GM06990 (cell line): Measurements from ENCODE around the gene VPS18.

Source experiments
- DNase-seq: peaks from one replicate; pipeline ENCODE4 v3.0.0-alpha.2; 2011; ENCODE audit not compliant: insufficient read length; ENCODE audit errors: extremely low read depth
- H3K27me3 ChIP-seq: replicated peaks from 2 replicates; pipeline ENCODE4 v1.6.0; 2011; ENCODE audit warnings: low read length; ENCODE audit not compliant: control insufficient read depth, insufficient read depth
- H3K36me3 ChIP-seq: 2 replicates; pipeline ENCODE4 v1.5.1; 2011; ENCODE audit warnings: low read length; ENCODE audit not compliant: control insufficient read depth, insufficient read depth
- H3K4me3 ChIP-seq: replicated peaks from 2 replicates; pipeline ENCODE4 v1.5.1; 2011; ENCODE audit warnings: low read depth, mild to moderate bottlenecking, control low read depth, low read length
- CTCF ChIP-seq: IDR thresholded peaks from 2 replicates; pipeline ENCODE4 v1.5.1; 2011; ENCODE audit warnings: low read length, control low read depth, mild to moderate bottlenecking, inconsistent platforms; ENCODE audit not compliant: insufficient read depth, poor library complexity, severe bottlenecking

The VPS18 gene

GRCh38 chr15:40937762-40938535 is 43.7 kb downstream of the VPS18 start:
- no peak for DNase-seq
- Histone ChIP-seq H3K27me3 (no peaks in the 10 kb centered on the region), H3K36me3 (no peaks in the 10 kb centered on the region), H3K4me3 (no peak overlapping the region)
- peak; percentile 30 for TF ChIP-seq CTCF

GRCh38 chr15:40938536-40938870 is 44.3 kb downstream of the VPS18 start:
- Histone ChIP-seq H3K27me3 (no peaks in the 10 kb centered on the region), H3K4me3 (no peak overlapping the region), H3K36me3 (no peaks in the 10 kb centered on the region)
- no peak for DNase-seq
- no peak for TF ChIP-seq CTCF

- TF ChIP-seq CTCF, result no peak
- H3K36me3 ChIP-seq, result no peaks in the 10 kb centered on the region
- H3K27me3 ChIP-seq, result no peaks in the 10 kb centered on the region
- no peak overlapping the region for H3K4me3 ChIP-seq
- no peak for DNase-seq
Observed at GRCh38 chr15:40940296-40940801, 46.1 kb downstream of the VPS18 start.

GRCh38 chr15:40941068-40941527 is 46.8 kb downstream of the VPS18 start:
- no peak for DNase-seq
- peak overlapping the region; percentile 57 for H3K4me3 ChIP-seq
- no peaks in the 10 kb centered on the region for H3K36me3 ChIP-seq
- H3K27me3 ChIP-seq, result no peaks in the 10 kb centered on the region
- no peak for TF ChIP-seq CTCF

GRCh38 chr15:40941528-40942336 is 47.5 kb downstream of the VPS18 start:
- Histone ChIP-seq H3K36me3 (no peaks in the 10 kb centered on the region), H3K4me3 (peak overlapping the region; percentile 68), H3K27me3 (no peaks in the 10 kb centered on the region)
- no peak for TF ChIP-seq CTCF
- DNase-seq, result peak; percentile 86
